ENCODE measurements around the gene LRRC8E.

Gene LRRC8E

DNA sequence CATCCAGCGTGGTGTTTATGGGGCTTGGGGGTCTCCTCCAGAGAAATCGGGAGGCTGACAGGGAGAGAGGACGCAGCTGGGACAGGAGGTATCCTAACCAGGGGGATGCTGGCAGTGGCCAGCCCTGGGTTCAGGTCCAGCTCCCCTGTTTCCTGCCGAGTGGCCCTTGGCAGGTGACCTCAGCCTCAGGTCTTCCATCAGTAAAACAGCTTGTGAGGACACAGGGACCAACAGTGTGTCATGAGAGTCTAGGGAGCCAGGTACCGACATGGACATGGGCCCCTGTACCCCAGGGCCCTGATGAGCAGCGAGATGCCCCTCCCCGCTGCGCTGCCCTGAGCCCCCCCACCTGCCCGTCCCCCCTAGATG, 38.7 kb upstream of the LRRC8E start:
- Histone ChIP-seq H3K9me3 (ENCODE audit: control insufficient read depth, low read length) (no peaks in the 10 kb centered on the region), H2BK15ac (ENCODE audit: low read depth, poor library complexity, severe bottlenecking) (no peak overlapping the region), H3K4ac (ENCODE audit: low read depth in 1 of 2, low read length in 2 of 2) (peak overlapping the region in 1 of 2 experiments; percentile 2), H2AFZ (ENCODE audit: low read depth, low read length) (no peak overlapping the region), H3K36me3 (ENCODE audit: control insufficient read depth in 1 of 2, insufficient read depth in 2 of 2, low read depth in 1 of 2, low read length in 2 of 2) (peaks cover 0 to 38% of the 10 kb centered on the region in 2 experiments), H3K14ac (ENCODE audit: low read length in 2 of 2) (no peak overlapping the region), H2BK12ac (ENCODE audit: low read length in 2 of 2) (no peak overlapping the region), H3K4me2 (ENCODE audit: low read length, poor library complexity, severe bottlenecking) (no peak overlapping the region), H3K18ac (ENCODE audit: low read depth in 1 of 2, low read length in 2 of 2) (no peak overlapping the region), H2AK5ac (ENCODE audit: low read length, severe bottlenecking) (no peak overlapping the region), H4K8ac (ENCODE audit: low read length) (no peak overlapping the region), H3K4me3 (ENCODE audit: insufficient read depth in 1 of 2, low read depth in 1 of 2, low read length in 2 of 2) (no peak overlapping the region), H2BK120ac (ENCODE audit: low read depth, low read length) (no peak overlapping the region), H2BK5ac (ENCODE audit: low read depth, low read length, poor library complexity, severe bottlenecking) (no peak overlapping the region), H3K27ac (ENCODE audit: low read length, poor library complexity, severe bottlenecking) (no peak overlapping the region), H4K91ac (ENCODE audit: low read length) (no peak overlapping the region), H3K27me3 (ENCODE audit: control insufficient read depth in 1 of 2, insufficient read depth in 1 of 2, low read length in 2 of 2) (no peaks in the 10 kb centered on the region), H3K4me1 (ENCODE audit: control insufficient read depth, insufficient read depth, low read depth, low read length) (peaks cover 8% of the 10 kb centered on the region), H3K9ac (ENCODE audit: low read length) (no peak overlapping the region), H3K79me1 (replicated peaks; ENCODE audit: low read length, poor library complexity, severe bottlenecking) (peaks cover 11% of the 10 kb centered on the region), H3K23ac (ENCODE audit: low read length in 2 of 2) (no peak overlapping the region)
- 93% methylated on average over 9 of the region's 9 CpGs for WGBS
- no peak for DNase-seq

- Histone ChIP-seq H2AK5ac (ENCODE audit: low read length, severe bottlenecking) (no peak overlapping the region), H3K9me3 (ENCODE audit: control insufficient read depth, low read length) (no peaks in the 10 kb centered on the region), H3K4me2 (ENCODE audit: low read length, poor library complexity, severe bottlenecking) (no peak overlapping the region), H3K27ac (ENCODE audit: low read length, poor library complexity, severe bottlenecking) (no peak overlapping the region), H3K14ac (ENCODE audit: low read length in 2 of 2) (no peak overlapping the region), H2BK12ac (ENCODE audit: low read length in 2 of 2) (no peak overlapping the region), H3K23ac (ENCODE audit: low read length in 2 of 2) (no peak overlapping the region), H4K8ac (ENCODE audit: low read length) (no peak overlapping the region), H3K27me3 (ENCODE audit: control insufficient read depth in 1 of 2, insufficient read depth in 1 of 2, low read length in 2 of 2) (no peaks in the 10 kb centered on the region), H3K18ac (ENCODE audit: low read depth in 1 of 2, low read length in 2 of 2) (no peak overlapping the region), H3K36me3 (ENCODE audit: control insufficient read depth in 1 of 2, insufficient read depth in 2 of 2, low read depth in 1 of 2, low read length in 2 of 2) (peaks cover 0 to 38% of the 10 kb centered on the region in 2 experiments), H2BK5ac (ENCODE audit: low read depth, low read length, poor library complexity, severe bottlenecking) (no peak overlapping the region), H3K9ac (ENCODE audit: low read length) (no peak overlapping the region), H2BK15ac (ENCODE audit: low read depth, poor library complexity, severe bottlenecking) (no peak overlapping the region), H3K4me3 (ENCODE audit: insufficient read depth in 1 of 2, low read depth in 1 of 2, low read length in 2 of 2) (no peak overlapping the region), H2AFZ (ENCODE audit: low read depth, low read length) (no peak overlapping the region), H4K91ac (ENCODE audit: low read length) (no peak overlapping the region), H3K4me1 (ENCODE audit: control insufficient read depth, insufficient read depth, low read depth, low read length) (peaks cover 8% of the 10 kb centered on the region), H3K79me1 (replicated peaks; ENCODE audit: low read length, poor library complexity, severe bottlenecking) (peaks cover 6% of the 10 kb centered on the region), H3K4ac (ENCODE audit: low read depth in 1 of 2, low read length in 2 of 2) (no peak overlapping the region), H2BK120ac (ENCODE audit: low read depth, low read length) (no peak overlapping the region)
- peak; percentile 63 for DNase-seq
- WGBS = 54% methylated on average over 25 of the region's 25 CpGs
Observed at GRCh38 chr19:7850000-7850813, 38.1 kb upstream of the LRRC8E start.

GRCh38 chr19:7850945-7851622, 37.2 kb upstream of the LRRC8E start:
- 90% methylated on average over 18 of the region's 19 CpGs for WGBS
- H2BK5ac ChIP-seq (ENCODE audit: low read depth, low read length, poor library complexity, severe bottlenecking) = no peak overlapping the region
- H3K36me3 ChIP-seq (ENCODE audit: control insufficient read depth in 1 of 2, insufficient read depth in 2 of 2, low read depth in 1 of 2, low read length in 2 of 2) = peaks cover 0 to 38% of the 10 kb centered on the region in 2 experiments
- no peak overlapping the region for H2AK5ac ChIP-seq (ENCODE audit: low read length, severe bottlenecking)
- no peaks in the 10 kb centered on the region for H3K27me3 ChIP-seq (ENCODE audit: control insufficient read depth in 1 of 2, insufficient read depth in 1 of 2, low read length in 2 of 2)
- no peak overlapping the region for H4K8ac ChIP-seq (ENCODE audit: low read length)
- DNase-seq = no peak
- H3K4me1 ChIP-seq (ENCODE audit: control insufficient read depth, insufficient read depth, low read depth, low read length) = peaks cover 8% of the 10 kb centered on the region
- no peaks in the 10 kb centered on the region for H3K9me3 ChIP-seq (ENCODE audit: control insufficient read depth, low read length)
- H3K18ac ChIP-seq (ENCODE audit: low read depth in 1 of 2, low read length in 2 of 2) = no peak overlapping the region
- H3K4me3 ChIP-seq (ENCODE audit: insufficient read depth in 1 of 2, low read depth in 1 of 2, low read length in 2 of 2) = no peak overlapping the region
- H2AFZ ChIP-seq (ENCODE audit: low read depth, low read length) = no peak overlapping the region
- H4K91ac ChIP-seq (ENCODE audit: low read length) = peak overlapping the region; percentile 3
- no peak overlapping the region for H3K14ac ChIP-seq (ENCODE audit: low read length in 2 of 2)
- no peak overlapping the region for H2BK15ac ChIP-seq (ENCODE audit: low read depth, poor library complexity, severe bottlenecking)
- H3K27ac ChIP-seq (ENCODE audit: low read length, poor library complexity, severe bottlenecking) = no peak overlapping the region
- H3K23ac ChIP-seq (ENCODE audit: low read length in 2 of 2) = no peak overlapping the region
- H3K9ac ChIP-seq (ENCODE audit: low read length) = no peak overlapping the region
- no peak overlapping the region for H2BK12ac ChIP-seq (ENCODE audit: low read length in 2 of 2)
- no peaks in the 10 kb centered on the region for H3K79me1 ChIP-seq (replicated peaks; ENCODE audit: low read length, poor library complexity, severe bottlenecking)
- no peak overlapping the region for H3K4ac ChIP-seq (ENCODE audit: low read depth in 1 of 2, low read length in 2 of 2)
- no peak overlapping the region for H2BK120ac ChIP-seq (ENCODE audit: low read depth, low read length)
- H3K4me2 ChIP-seq (ENCODE audit: low read length, poor library complexity, severe bottlenecking) = no peak overlapping the region

DNA sequence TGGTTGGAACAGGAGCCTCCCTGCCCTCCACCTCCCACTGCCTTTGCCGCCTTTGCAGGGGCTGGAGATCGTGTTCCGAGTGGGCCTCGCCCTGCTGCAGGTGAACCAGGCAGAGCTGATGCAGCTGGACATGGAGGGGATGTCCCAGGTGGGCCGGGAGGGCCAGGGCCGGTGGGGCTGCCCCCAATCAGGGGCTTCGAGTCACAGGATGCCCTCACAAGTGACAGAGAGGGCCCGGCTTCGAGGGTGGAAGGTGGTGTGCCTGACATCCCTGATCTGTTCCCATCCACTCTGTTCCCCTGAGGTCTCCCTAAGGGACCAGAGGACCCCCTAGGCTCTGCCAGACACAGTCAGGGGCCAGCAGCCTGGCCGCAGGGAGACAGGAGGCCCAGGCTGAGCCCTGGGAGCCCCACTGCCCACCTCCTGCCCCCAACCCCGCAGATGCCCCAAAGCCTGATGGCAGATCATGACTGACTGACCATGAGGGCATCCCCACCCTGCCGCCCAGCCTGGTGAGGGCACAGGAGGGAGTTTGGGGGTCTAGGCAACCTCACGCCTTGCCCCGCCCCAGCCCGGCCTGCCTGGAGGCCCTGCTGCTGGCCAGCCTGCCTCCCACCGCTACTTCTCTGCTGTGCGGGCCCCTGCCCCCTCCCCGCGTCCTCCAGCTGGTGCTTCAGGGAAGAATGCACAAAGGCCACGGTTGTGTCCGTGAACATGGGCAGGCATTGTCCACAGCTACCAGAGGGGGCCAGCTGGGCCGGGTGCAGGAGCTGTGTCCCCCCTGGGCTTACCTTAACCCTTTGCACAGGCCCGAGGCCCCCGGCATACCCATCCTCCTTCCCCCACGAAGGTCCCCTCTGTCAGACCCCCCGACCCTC, 36.4 kb upstream of the LRRC8E start:
- Histone ChIP-seq H3K14ac (ENCODE audit: low read length in 2 of 2) (no peak overlapping the region), H2BK5ac (ENCODE audit: low read depth, low read length, poor library complexity, severe bottlenecking) (no peak overlapping the region), H2AK5ac (ENCODE audit: low read length, severe bottlenecking) (no peak overlapping the region), H2BK15ac (ENCODE audit: low read depth, poor library complexity, severe bottlenecking) (no peak overlapping the region), H4K91ac (ENCODE audit: low read length) (peak overlapping the region; percentile 3), H3K27me3 (ENCODE audit: control insufficient read depth in 1 of 2, insufficient read depth in 1 of 2, low read length in 2 of 2) (no peaks in the 10 kb centered on the region), H3K9ac (ENCODE audit: low read length) (no peak overlapping the region), H2AFZ (ENCODE audit: low read depth, low read length) (no peak overlapping the region), H3K18ac (ENCODE audit: low read depth in 1 of 2, low read length in 2 of 2) (no peak overlapping the region), H3K4me3 (ENCODE audit: insufficient read depth in 1 of 2, low read depth in 1 of 2, low read length in 2 of 2) (no peak overlapping the region), H3K9me3 (ENCODE audit: control insufficient read depth, low read length) (no peaks in the 10 kb centered on the region), H3K23ac (ENCODE audit: low read length in 2 of 2) (no peak overlapping the region), H3K4me1 (ENCODE audit: control insufficient read depth, insufficient read depth, low read depth, low read length) (peaks cover 8% of the 10 kb centered on the region), H3K36me3 (ENCODE audit: control insufficient read depth in 1 of 2, insufficient read depth in 2 of 2, low read depth in 1 of 2, low read length in 2 of 2) (peaks cover 0 to 38% of the 10 kb centered on the region in 2 experiments), H2BK12ac (ENCODE audit: low read length in 2 of 2) (no peak overlapping the region), H2BK120ac (ENCODE audit: low read depth, low read length) (no peak overlapping the region), H3K4me2 (ENCODE audit: low read length, poor library complexity, severe bottlenecking) (no peak overlapping the region), H3K27ac (ENCODE audit: low read length, poor library complexity, severe bottlenecking) (no peak overlapping the region), H3K4ac (ENCODE audit: low read depth in 1 of 2, low read length in 2 of 2) (no peak overlapping the region), H4K8ac (ENCODE audit: low read length) (no peak overlapping the region), H3K79me1 (replicated peaks; ENCODE audit: low read length, poor library complexity, severe bottlenecking) (no peaks in the 10 kb centered on the region)
- DNase-seq = no peak
- 87% methylated on average over 26 of the region's 26 CpGs for WGBS

Measured in mesenchymal stem cell (in vitro differentiated cells and primary cell).